Measurements from ENCODE around the gene NEU2. TPM values are rescaled to one million over a fixed set of nuclear protein-coding genes. Genes with fewer than 3 reads are reported as not detected.

The NEU2 gene
- polyA plus RNA-seq, 3 donors: not detected

GRCh38 chr2:233053928-233054784 is 21.7 kb downstream of the NEU2 start:
- peak overlapping the region; percentile 17 for H2AFZ ChIP-seq (ENCODE audit: insufficient read depth, low read depth, low read length, poor library complexity, severe bottlenecking)
- peak overlapping the region in 1 of 7 donors; percentile 28 for H3K27ac Mint-ChIP-seq
- H3K4me2 ChIP-seq (replicated peaks; ENCODE audit: extremely low read depth, low read length, poor library complexity, severe bottlenecking): no peak overlapping the region

GRCh38 chr2:233055362-233055761 is 22.9 kb downstream of the NEU2 start:
- Histone ChIP-seq H3K4me2 (replicated peaks; ENCODE audit: extremely low read depth, low read length, poor library complexity, severe bottlenecking) (no peak overlapping the region), H2AFZ (ENCODE audit: insufficient read depth, low read depth, low read length, poor library complexity, severe bottlenecking) (no peak overlapping the region), H3K27me3 (ENCODE audit: control insufficient read depth in 2 of 2, insufficient read depth in 2 of 2, low read length in 2 of 2) (no peaks in the 10 kb centered on the region), H4K20me1 (ENCODE audit: insufficient read depth, low read length) (peaks cover 5% of the 10 kb centered on the region), H3K27ac (ENCODE audit: low read depth in 1 of 2, low read length in 2 of 2) (no peak overlapping the region), H3K4me3 (replicated peaks in 1 of 3; ENCODE audit: low read depth in 2 of 3, low read length in 3 of 3) (no peak overlapping the region), H3K79me2 (ENCODE audit: insufficient read depth, low read length) (peaks cover 18% of the 10 kb centered on the region), H3K9me3 (replicated peaks in 1 of 2; ENCODE audit: control insufficient read depth in 1 of 2, insufficient read depth in 1 of 2, low read length in 2 of 2) (no peaks in the 10 kb centered on the region), H3K9ac (ENCODE audit: insufficient read depth, low read length, poor library complexity, severe bottlenecking) (no peak overlapping the region), H3K4me1 (ENCODE audit: control insufficient read depth in 1 of 2, insufficient read depth in 2 of 2, low read length in 2 of 2) (peaks cover 18 to 29% of the 10 kb centered on the region in 2 donors), H3K36me3 (replicated peaks in 1 of 2; ENCODE audit: control insufficient read depth in 1 of 2, insufficient read depth in 2 of 2, low read length in 2 of 2) (no peaks in the 10 kb centered on the region)
- no peaks in the 10 kb centered on the region for H3K9me3 Mint-ChIP-seq
- H3K27ac Mint-ChIP-seq: no peak overlapping the region
- H3K36me3 Mint-ChIP-seq: no peaks in the 10 kb centered on the region
- no peak for TF ChIP-seq CTCF (IDR thresholded peaks at IDR 0.05)
- H3K4me1 Mint-ChIP-seq: peaks cover 32% of the 10 kb centered on the region
- peaks cover 5 to 10% (median 8%) of the 10 kb centered on the region in 3 donors for H3K27me3 Mint-ChIP-seq (ENCODE audit: low read depth in 3 of 3)
- H3K4me3 Mint-ChIP-seq: no peak overlapping the region
- 100% methylated on average over 1 of the region's 2 CpGs for whole genome bisulfite sequencing (ENCODE audit: insufficient coverage)
- intact Hi-C loops (cut with micrococcal nuclease): loop anchor here in 1 of 2 donors (10.0 kb wide), 1 partner anchor 201 kb away; no protein-coding TSS in a partner anchor
- no peak for DNase-seq

More at GRCh38 chr2:233053928-233054784, 21.7 kb downstream of the NEU2 start:
- H3K4me1 Mint-ChIP-seq: peaks cover 24% of the 10 kb centered on the region
- H3K4me1 ChIP-seq (ENCODE audit: control insufficient read depth in 1 of 2, insufficient read depth in 2 of 2, low read length in 2 of 2): peaks cover 9 to 18% of the 10 kb centered on the region in 2 donors
- no peaks in the 10 kb centered on the region for H3K36me3 ChIP-seq (replicated peaks in 1 of 2; ENCODE audit: control insufficient read depth in 1 of 2, insufficient read depth in 2 of 2, low read length in 2 of 2)
- no peaks in the 10 kb centered on the region for H3K9me3 Mint-ChIP-seq
- intact Hi-C loops (cut with micrococcal nuclease): loop anchor here in 1 of 2 donors (10.0 kb wide), 1 partner anchor 199 kb away; no protein-coding TSS in a partner anchor
- H3K27ac ChIP-seq (ENCODE audit: low read depth in 1 of 2, low read length in 2 of 2): no peak overlapping the region
- peak; percentile 99 for TF ChIP-seq CTCF (IDR thresholded peaks at IDR 0.05)
- H3K9ac ChIP-seq (ENCODE audit: insufficient read depth, low read length, poor library complexity, severe bottlenecking): no peak overlapping the region
- peak; percentile 35 to 63 (median 62) for DNase-seq
- no peaks in the 10 kb centered on the region for H3K36me3 Mint-ChIP-seq
- H3K4me3 ChIP-seq (replicated peaks in 1 of 3; ENCODE audit: low read depth in 2 of 3, low read length in 3 of 3): no peak overlapping the region
- no peaks in the 10 kb centered on the region for H3K27me3 ChIP-seq (ENCODE audit: control insufficient read depth in 2 of 2, insufficient read depth in 2 of 2, low read length in 2 of 2)
- H3K9me3 ChIP-seq (replicated peaks in 1 of 2; ENCODE audit: control insufficient read depth in 1 of 2, insufficient read depth in 1 of 2, low read length in 2 of 2): no peaks in the 10 kb centered on the region
- H4K20me1 ChIP-seq (ENCODE audit: insufficient read depth, low read length): peaks cover 5% of the 10 kb centered on the region
- H3K27me3 Mint-ChIP-seq (ENCODE audit: low read depth in 3 of 3): peaks cover 5 to 10% (median 9%) of the 10 kb centered on the region in 3 donors
- peak overlapping the region in 1 of 2 donors; percentile 4 for H3K4me3 Mint-ChIP-seq
- peaks cover 8% of the 10 kb centered on the region for H3K79me2 ChIP-seq (ENCODE audit: insufficient read depth, low read length)
- 32% methylated on average over 22 of the region's 22 CpGs for WGBS (ENCODE audit: insufficient coverage)

Data from CD14-positive monocyte (primary cell).